MM.1S (cell line): ENCODE measurements around the gene ANKRD6.

ENCODE experiments used
- DNase-seq: peaks from one replicate; pipeline ENCODE4 v3.0.0-alpha.2; 2015
- H2AFZ ChIP-seq: fragments of 300-600 bp; sonication (generic); 2 replicates; pipeline ENCODE4 v1.6.0; 2016; ENCODE audit warnings: antibody characterized with exemption, low read length
- H3F3A ChIP-seq: fragments of 300-600 bp; sonication (generic); 2 replicates; pipeline ENCODE4 v1.6.1; 2016; ENCODE audit warnings: mild to moderate bottlenecking, antibody characterized with exemption, low read length, moderate library complexity, mixed read lengths; ENCODE audit not compliant: insufficient read depth
- H3K27ac ChIP-seq: fragments of 300-600 bp; sonication (generic); 2 replicates; pipeline ENCODE4 v1.5.1; 2016; ENCODE audit warnings: mild to moderate bottlenecking, low read length
- H3K27me3 ChIP-seq: fragments of 300-600 bp; sonication (generic); replicated peaks from 2 replicates; pipeline ENCODE4 v1.6.0; 2016; ENCODE audit warnings: low read length; ENCODE audit not compliant: insufficient read depth
- H3K36me3 ChIP-seq: fragments of 300-600 bp; sonication (generic); replicated peaks from 2 replicates; pipeline ENCODE4 v1.6.1; 2016; ENCODE audit warnings: mild to moderate bottlenecking, low read length, mixed read lengths; ENCODE audit not compliant: insufficient read depth
- H3K4me1 ChIP-seq: fragments of 300-600 bp; sonication (generic); 2 replicates; pipeline ENCODE4 v1.6.1; 2016; ENCODE audit warnings: low read length, mixed read lengths
- H3K4me2 ChIP-seq: fragments of 300-600 bp; sonication (generic); 2 replicates; pipeline ENCODE4 v1.6.0; 2016; ENCODE audit warnings: low read depth, low read length
- H3K4me3 ChIP-seq: fragments of 300-600 bp; sonication (generic); 2 replicates; pipeline ENCODE4 v1.5.1; 2016; ENCODE audit warnings: low read length, mixed read lengths
- H3K79me2 ChIP-seq: fragments of 300-600 bp; sonication (generic); 2 replicates; pipeline ENCODE4 v1.6.1; 2016; ENCODE audit warnings: mixed run types, low read length, mixed read lengths
- H3K9ac ChIP-seq: fragments of 300-600 bp; sonication (generic); 2 replicates; pipeline ENCODE4 v1.6.1; 2016; ENCODE audit warnings: low read length, mixed read lengths
- H3K9me2 ChIP-seq: fragments of 300-600 bp; sonication (generic); replicated peaks from 2 replicates; pipeline ENCODE4 v1.6.1; 2016; ENCODE audit warnings: mild to moderate bottlenecking, low read length, mixed read lengths; ENCODE audit not compliant: insufficient read depth
- H3K9me3 ChIP-seq: fragments of 300-600 bp; sonication (generic); replicated peaks from 2 replicates; pipeline ENCODE4 v1.6.1; 2016; ENCODE audit warnings: mild to moderate bottlenecking, low read length, mixed read lengths; ENCODE audit not compliant: insufficient read depth
- H4K20me1 ChIP-seq: fragments of 300-600 bp; sonication (generic); 2 replicates; pipeline ENCODE4 v1.6.1; 2016; ENCODE audit warnings: mild to moderate bottlenecking, low read length, moderate library complexity, mixed read lengths; ENCODE audit not compliant: insufficient read depth
- CTCF ChIP-seq: fragments of 300-600 bp; sonication (generic); IDR thresholded peaks from 2 replicates; pipeline ENCODE4 v1.5.1; 2016; ENCODE audit warnings: antibody characterized with exemption, low read length, mixed read lengths
- EZH2 ChIP-seq: fragments of 300-600 bp; sonication (generic); optimal IDR thresholded peaks from 2 replicates; pipeline ENCODE3; 2017; ENCODE audit warnings: low read depth, mild to moderate bottlenecking, antibody characterized with exemption, low read length, mixed read lengths
- EZH2phosphoT487 ChIP-seq: fragments of 300-600 bp; sonication (generic); IDR thresholded peaks from 2 replicates; pipeline ENCODE4 v1.6.1; 2018; ENCODE audit warnings: antibody characterized with exemption, low read length

Gene ANKRD6

GRCh38 chr6:89475101-89475500 lies 42.1 kb downstream of the ANKRD6 start:
- TF ChIP-seq EZH2 (no peak), CTCF (no peak), EZH2phosphoT487 (no peak)
- Histone ChIP-seq H2AFZ (peak overlapping the region; percentile 58; the same call in 1 of the 2 replicates), H3K27me3 (no peaks in the 10 kb centered on the region), H3K4me2 (peak overlapping the region; percentile 41; the same call in 1 of the 2 replicates), H4K20me1 (no peaks in the 10 kb centered on the region), H3K27ac (peak overlapping the region; percentile 13; the same call in 1 of the 2 replicates), H3F3A (peaks cover 11% of the 10 kb centered on the region), H3K9ac (no peak overlapping the region), H3K9me3 (no peaks in the 10 kb centered on the region), H3K4me1 (peaks cover 19% of the 10 kb centered on the region), H3K36me3 (no peaks in the 10 kb centered on the region), H3K4me3 (no peak overlapping the region), H3K9me2 (no peaks in the 10 kb centered on the region), H3K79me2 (no peaks in the 10 kb centered on the region)
- no peak for DNase-seq

DNA sequence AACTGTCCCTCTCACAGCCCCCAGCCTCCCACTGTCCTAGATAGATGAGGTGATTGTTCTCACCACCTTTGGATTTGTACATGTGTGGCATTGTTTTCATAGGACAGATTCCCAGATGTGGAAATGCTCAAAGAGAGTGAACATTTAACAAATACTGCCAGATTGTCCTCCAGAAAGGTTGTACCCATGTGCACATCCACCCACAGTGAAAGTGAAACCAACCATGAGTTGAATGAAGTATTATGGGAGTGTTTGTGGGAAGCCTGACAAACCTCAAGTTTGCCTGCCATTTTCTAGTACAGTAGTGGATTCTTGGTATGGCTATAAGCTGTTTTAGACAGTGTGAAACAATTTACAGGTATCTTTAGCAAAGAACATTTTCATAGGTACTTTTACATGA lies 42.7 kb downstream of the ANKRD6 start:
- Histone ChIP-seq H3K4me3 (no peak overlapping the region; the same call in 1 of the 2 replicates), H3K9ac (no peak overlapping the region), H3K4me2 (peak overlapping the region; percentile 41), H3F3A (peaks cover 11% of the 10 kb centered on the region), H4K20me1 (no peaks in the 10 kb centered on the region), H2AFZ (peak overlapping the region; percentile 58), H3K27me3 (no peaks in the 10 kb centered on the region), H3K27ac (peak overlapping the region; percentile 13; the same call in 1 of the 2 replicates), H3K9me3 (no peaks in the 10 kb centered on the region), H3K79me2 (no peaks in the 10 kb centered on the region), H3K36me3 (no peaks in the 10 kb centered on the region), H3K4me1 (peaks cover 19% of the 10 kb centered on the region), H3K9me2 (no peaks in the 10 kb centered on the region)
- DNase-seq, result peak; percentile 49
- TF ChIP-seq CTCF (no peak), EZH2phosphoT487 (no peak), EZH2 (no peak)

- Histone ChIP-seq H3K27me3 (no peaks in the 10 kb centered on the region), H3K4me2 (no peak overlapping the region), H2AFZ (no peak overlapping the region), H3K4me1 (peaks cover 15% of the 10 kb centered on the region), H3K4me3 (no peak overlapping the region), H3K27ac (no peak overlapping the region), H3K36me3 (no peaks in the 10 kb centered on the region), H3K9me2 (no peaks in the 10 kb centered on the region), H3F3A (peaks cover 8% of the 10 kb centered on the region), H3K9me3 (no peaks in the 10 kb centered on the region), H3K79me2 (no peaks in the 10 kb centered on the region), H4K20me1 (no peaks in the 10 kb centered on the region), H3K9ac (no peak overlapping the region)
- no peak for DNase-seq
- TF ChIP-seq EZH2phosphoT487, result no peak
- no peak for TF ChIP-seq CTCF
- no peak for TF ChIP-seq EZH2
Measured at GRCh38 chr6:89479897-89480296, 46.9 kb downstream of the ANKRD6 start.
